Esophagus muscularis mucosa (tissue), 4 donors: ENCODE data around the gene RRBP1. TPM values are rescaled to one million over a fixed set of nuclear protein-coding genes. Genes with fewer than 3 reads are reported as not detected.

Experiments
- DNase-seq: peaks from one replicate; pipeline ENCODE4 v3.0.0-alpha.2; 2017; ENCODE audit errors: extremely low spot score
- H3K27ac ChIP-seq, 4 donors: fragments of 200-600 bp; sonication (generic); replicated peaks in 1 of 4; 1 replicate in 3 of 4; 2 replicates in 1 of 4; pipeline ENCODE4 v1.5.1; 2016 to 2019; ENCODE audit warnings: mild to moderate bottlenecking in 1 of 4
- H3K27me3 ChIP-seq, 4 donors: fragments of 200-600 bp; sonication (generic); one replicate each; pipeline versions ENCODE4 v1.5.1 to v1.6.0; 2016 to 2019
- H3K36me3 ChIP-seq, 4 donors: fragments of 200-600 bp; sonication (generic); one replicate each; pipeline ENCODE4 v1.5.1; 2016 to 2019
- H3K4me1 ChIP-seq, 4 donors: fragments of 200-600 bp; sonication (generic); one replicate each; pipeline ENCODE4 v1.5.1; 2016 to 2019
- H3K4me3 ChIP-seq, 4 donors: fragments of 200-600 bp; sonication (generic); 1 replicate in 2 of 4; 2 replicates in 2 of 4; pipeline ENCODE4 v1.5.1; 2016 to 2019; ENCODE audit warnings: mild to moderate bottlenecking in 4 of 4, moderate library complexity in 1 of 4
- H3K9me3 ChIP-seq, 4 donors: fragments of 200-600 bp; sonication (generic); 1 replicate in 3 of 4; 2 replicates in 1 of 4; pipeline ENCODE4 v1.5.1; 2016 to 2019
- EP300 ChIP-seq: sonication (generic); formaldehyde crosslinking; IDR thresholded peaks from one replicate; pipeline ENCODE4 v1.6.1; 2017; ENCODE audit warnings: antibody characterized with exemption
- POLR2A ChIP-seq: fragments of 450-650 bp; IDR thresholded peaks from one replicate; pipeline ENCODE4 v1.6.1; 2017; ENCODE audit warnings: antibody characterized with exemption, moderate library complexity, mild to moderate bottlenecking, low read depth
- POLR2AphosphoS5 ChIP-seq, 2 donors: sonication (generic); formaldehyde crosslinking; IDR thresholded peaks; one replicate each; pipeline ENCODE4 v1.6.1; 2017; ENCODE audit warnings: antibody characterized with exemption in 2 of 2
- WGBS: methylation state at CpG from one replicate; pipeline ENCODE4 v1.1.5; 2018; 5-methylcytosine and 5-hydroxymethylcytosine counted together
- intact Hi-C: fragments of 100-400 bp; cut with DNase I; formaldehyde crosslinking; loops from one replicate; pipeline ENCODE4 v1.15.1; 2023
- total RNA-seq, 4 donors: library from RNA; depleted of rRNA; stranded (reverse); fragments of >200 nt; gene quantifications; one replicate each; pipeline versions ENCODE4 v1.1.0 to v1.2.1, GENCODE V29; 2016
- TF ChIP-seq, protein P1 (sequence below), 3 experiments: fragments of 200-600 bp in 2 of 3; fragments of 450-650 bp in 1 of 3; sonication (generic) in 2 of 3; IDR thresholded peaks; one replicate each; pipeline ENCODE4 v1.5.1; 2017 to 2019; ENCODE audit warnings: antibody characterized with exemption in 3 of 3, mild to moderate bottlenecking in 2 of 3, moderate library complexity in 1 of 3

The RRBP1 gene
- total RNA-seq, 4 donors from 2014 or later: 61.5 to 86.6 (median 65.4) TPM

GRCh38 chr20:17640146-17640874 lies 41.7 kb downstream of the RRBP1 start:
- TF ChIP-seq, protein P1, sequence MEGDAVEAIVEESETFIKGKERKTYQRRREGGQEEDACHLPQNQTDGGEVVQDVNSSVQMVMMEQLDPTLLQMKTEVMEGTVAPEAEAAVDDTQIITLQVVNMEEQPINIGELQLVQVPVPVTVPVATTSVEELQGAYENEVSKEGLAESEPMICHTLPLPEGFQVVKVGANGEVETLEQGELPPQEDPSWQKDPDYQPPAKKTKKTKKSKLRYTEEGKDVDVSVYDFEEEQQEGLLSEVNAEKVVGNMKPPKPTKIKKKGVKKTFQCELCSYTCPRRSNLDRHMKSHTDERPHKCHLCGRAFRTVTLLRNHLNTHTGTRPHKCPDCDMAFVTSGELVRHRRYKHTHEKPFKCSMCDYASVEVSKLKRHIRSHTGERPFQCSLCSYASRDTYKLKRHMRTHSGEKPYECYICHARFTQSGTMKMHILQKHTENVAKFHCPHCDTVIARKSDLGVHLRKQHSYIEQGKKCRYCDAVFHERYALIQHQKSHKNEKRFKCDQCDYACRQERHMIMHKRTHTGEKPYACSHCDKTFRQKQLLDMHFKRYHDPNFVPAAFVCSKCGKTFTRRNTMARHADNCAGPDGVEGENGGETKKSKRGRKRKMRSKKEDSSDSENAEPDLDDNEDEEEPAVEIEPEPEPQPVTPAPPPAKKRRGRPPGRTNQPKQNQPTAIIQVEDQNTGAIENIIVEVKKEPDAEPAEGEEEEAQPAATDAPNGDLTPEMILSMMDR (IDR thresholded peaks at IDR 0.05): no peak
- TF ChIP-seq EP300: no peak
- no peak for TF ChIP-seq POLR2AphosphoS5 (IDR thresholded peaks at IDR 0.05)
- TF ChIP-seq POLR2A: no peak
- H3K36me3 ChIP-seq: peaks cover 10 to 68% (median 61%) of the 10 kb centered on the region in 4 donors
- 84% methylated on average over 7 of the region's 12 CpGs for WGBS
- no peaks in the 10 kb centered on the region for H3K9me3 ChIP-seq
- no peak overlapping the region for H3K4me3 ChIP-seq
- no peak for DNase-seq
- peaks cover 29 to 99% (median 98%) of the 10 kb centered on the region in 4 donors for H3K4me1 ChIP-seq
- no peak overlapping the region for H3K27ac ChIP-seq
- no peaks in the 10 kb centered on the region for H3K27me3 ChIP-seq
- intact Hi-C loops: no loop called here

GRCh38 chr20:17638835-17639407 lies 43.1 kb downstream of the RRBP1 start:
- peaks cover 13 to 81% (median 75%) of the 10 kb centered on the region in 4 donors for H3K36me3 ChIP-seq
- intact Hi-C loops: no loop called here
- TF ChIP-seq POLR2A (no peak), POLR2AphosphoS5 (IDR thresholded peaks at IDR 0.05) (no peak), EP300 (no peak)
- TF ChIP-seq, protein P1 (IDR thresholded peaks at IDR 0.05): no peak
- H3K27ac ChIP-seq: no peak overlapping the region
- no peaks in the 10 kb centered on the region for H3K27me3 ChIP-seq
- WGBS: 78% methylated on average over 3 of the region's 6 CpGs
- no peak for DNase-seq
- H3K4me1 ChIP-seq: peaks cover 37 to 99% (median 98%) of the 10 kb centered on the region in 4 donors
- H3K9me3 ChIP-seq: no peaks in the 10 kb centered on the region
- no peak overlapping the region for H3K4me3 ChIP-seq

- H3K36me3 ChIP-seq: peaks cover 17 to 89% (median 81%) of the 10 kb centered on the region in 4 donors
- no peak for DNase-seq
- peak overlapping the region in 2 of 4 donors; percentile 11 to 13 for H3K27ac ChIP-seq
- H3K27me3 ChIP-seq: no peaks in the 10 kb centered on the region
- WGBS: 86% methylated on average over 13 of the region's 13 CpGs
- H3K4me3 ChIP-seq: no peak overlapping the region
- intact Hi-C loops: no loop called here
- peaks cover 30 to 93% (median 93%) of the 10 kb centered on the region in 4 donors for H3K4me1 ChIP-seq
- no peaks in the 10 kb centered on the region for H3K9me3 ChIP-seq
- TF ChIP-seq POLR2A (no peak), EP300 (no peak), POLR2AphosphoS5 (IDR thresholded peaks at IDR 0.05) (no peak)
- TF ChIP-seq, protein P1 (IDR thresholded peaks at IDR 0.05): no peak
These were observed 43.9 kb downstream of the RRBP1 start for GRCh38 chr20:17637985-17638640.

DNA sequence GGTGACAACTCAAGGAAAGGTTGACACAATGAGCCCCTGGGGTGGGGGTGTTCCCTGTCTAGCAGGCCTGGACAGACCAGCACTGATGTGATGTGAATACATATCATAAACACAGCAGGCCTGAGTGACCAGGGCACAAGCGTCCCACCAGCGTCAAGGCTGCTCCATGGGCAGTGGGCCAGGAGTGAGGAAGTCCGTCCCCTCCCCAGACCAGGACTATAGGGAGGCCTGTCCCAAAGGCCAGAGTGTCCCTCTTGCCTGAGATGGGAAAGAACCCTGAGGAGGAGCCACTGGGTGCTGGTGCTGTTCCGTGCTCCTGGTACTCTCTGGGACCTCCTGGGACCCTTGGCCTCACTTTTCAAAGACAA lies 44.6 kb downstream of the RRBP1 start:
- intact Hi-C loops: no loop called here
- no peak overlapping the region for H3K4me3 ChIP-seq
- peaks cover 24 to 91% (median 82%) of the 10 kb centered on the region in 4 donors for H3K36me3 ChIP-seq
- no peak for TF ChIP-seq EP300
- TF ChIP-seq, protein P1 (IDR thresholded peaks at IDR 0.05): no peak
- TF ChIP-seq POLR2A: no peak
- TF ChIP-seq POLR2AphosphoS5 (IDR thresholded peaks at IDR 0.05): no peak
- H3K27ac ChIP-seq: peak overlapping the region in 1 of 4 donors; percentile 11
- DNase-seq: no peak
- no peaks in the 10 kb centered on the region for H3K27me3 ChIP-seq
- H3K4me1 ChIP-seq: peaks cover 28 to 86% (median 85%) of the 10 kb centered on the region in 4 donors
- no peaks in the 10 kb centered on the region for H3K9me3 ChIP-seq
- 77% methylated on average over 4 of the region's 4 CpGs for WGBS
